ENCODE results near the gene BTN1A1.

DNA sequence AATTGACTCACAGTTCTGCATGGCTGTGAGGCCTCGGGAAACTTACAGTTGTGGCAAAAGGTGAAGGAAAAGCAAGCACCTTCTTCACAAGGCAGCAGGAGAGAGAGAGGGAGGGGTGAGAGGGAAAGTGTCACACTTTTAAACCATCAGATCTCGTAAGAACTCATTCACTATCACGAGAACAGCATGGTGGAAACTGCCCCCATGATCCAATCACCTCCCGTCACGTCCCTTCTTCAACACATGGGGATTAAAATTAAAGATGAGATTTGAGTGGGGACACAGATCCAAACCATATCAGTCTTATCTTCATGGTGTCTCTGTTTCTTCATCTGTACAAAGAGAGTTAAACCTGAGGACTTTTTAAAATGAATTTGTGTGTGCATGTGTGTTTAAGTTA is 13.7 kb upstream of the BTN1A1 start:
- TF ChIP-seq, protein P1, sequence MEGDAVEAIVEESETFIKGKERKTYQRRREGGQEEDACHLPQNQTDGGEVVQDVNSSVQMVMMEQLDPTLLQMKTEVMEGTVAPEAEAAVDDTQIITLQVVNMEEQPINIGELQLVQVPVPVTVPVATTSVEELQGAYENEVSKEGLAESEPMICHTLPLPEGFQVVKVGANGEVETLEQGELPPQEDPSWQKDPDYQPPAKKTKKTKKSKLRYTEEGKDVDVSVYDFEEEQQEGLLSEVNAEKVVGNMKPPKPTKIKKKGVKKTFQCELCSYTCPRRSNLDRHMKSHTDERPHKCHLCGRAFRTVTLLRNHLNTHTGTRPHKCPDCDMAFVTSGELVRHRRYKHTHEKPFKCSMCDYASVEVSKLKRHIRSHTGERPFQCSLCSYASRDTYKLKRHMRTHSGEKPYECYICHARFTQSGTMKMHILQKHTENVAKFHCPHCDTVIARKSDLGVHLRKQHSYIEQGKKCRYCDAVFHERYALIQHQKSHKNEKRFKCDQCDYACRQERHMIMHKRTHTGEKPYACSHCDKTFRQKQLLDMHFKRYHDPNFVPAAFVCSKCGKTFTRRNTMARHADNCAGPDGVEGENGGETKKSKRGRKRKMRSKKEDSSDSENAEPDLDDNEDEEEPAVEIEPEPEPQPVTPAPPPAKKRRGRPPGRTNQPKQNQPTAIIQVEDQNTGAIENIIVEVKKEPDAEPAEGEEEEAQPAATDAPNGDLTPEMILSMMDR (IDR thresholded peaks at IDR 0.05), result no peak
- no peak for TF ChIP-seq POLR2A (IDR thresholded peaks at IDR 0.05)
